ENCODE measurements around the gene TM7SF2. TPM values are rescaled to one million over a fixed set of nuclear protein-coding genes. Genes with fewer than 3 reads are reported as not detected.

TM7SF2 gene
- 10 to 100 TPM; 20.0 to 20.4 TPM for total RNA-seq
- polyA plus RNA-seq (2013, experiment 1 of 2): 7.6 TPM
- polyA plus RNA-seq (2013, experiment 2 of 2): 9.5 TPM
- 2.8 to 22.9 (median 11.9) reads per million in 172 experiments for total RNA-seq

- H3K27me3 ChIP-seq (ENCODE audit: control insufficient read depth in 1 of 2, insufficient read depth in 2 of 2, low read length in 2 of 2): no peaks in the 10 kb centered on the region
- H3K4me3 ChIP-seq (ENCODE audit: low read length): peak within 1 kb of the TSS; percentile 81
- ChIA-PET POLR2A (interaction anchor here (0.6 to 6.5 kb wide), 17 partner anchors 9 to 460 kb away, joined by 3 to 91 read pairs (median 5); partner anchors contain the start of genes CDC42EP2, CDCA5, FAM89B and FAU), CTCF (interaction anchor here (1.3 to 4.1 kb wide), 7 partner anchors 10 to 98 kb away, joined by 3 to 58 read pairs (median 6); partner anchors contain the start of genes ARL2, CAPN1, FAU and MRPL49)
- no peak for TF ChIP-seq CTCF (IDR thresholded peaks at IDR 0.05)
- peaks cover 64% of the 10 kb centered on the region for H3K4me1 ChIP-seq (ENCODE audit: insufficient read depth, low read length)
- H3K27ac Mint-ChIP-seq: peak within 1 kb of the TSS; percentile 92
- DNase-seq: peak; percentile 88 to 98 (median 94)
- peak within 1 kb of the TSS; percentile 95 for H3K4me3 Mint-ChIP-seq
- H3K27ac ChIP-seq (ENCODE audit: low read depth in 1 of 2, low read length in 2 of 2): peak within 1 kb of the TSS; percentile 62 to 68
- H3K9me3 Mint-ChIP-seq: no peaks in the 10 kb centered on the region
- peaks cover 36% of the 10 kb centered on the region for H3K4me1 Mint-ChIP-seq (ENCODE audit: low read depth)
- ATAC-seq (ENCODE audit: poor library complexity): peak; percentile 75
- intact Hi-C loops (cut with DNase I, micrococcal nuclease): loop anchor here (2.0 to 10.0 kb wide), 3 partner anchors 69 to 413 kb away; partner anchors contain the start of genes CAPN1 (in 1 of the 2), MAP4K2 (in 1 of the 2) and SCYL1 (in 1 of the 2)
- peaks cover 30% of the 10 kb centered on the region for H3K36me3 Mint-ChIP-seq (ENCODE audit: low read depth)
- no peaks in the 10 kb centered on the region for H3K27me3 Mint-ChIP-seq
- peaks cover 32% of the 10 kb centered on the region for H3K36me3 ChIP-seq (ENCODE audit: insufficient read depth, low read length)
- H3K9me3 ChIP-seq (ENCODE audit: control insufficient read depth in 1 of 2, insufficient read depth in 1 of 2, low read length in 2 of 2): no peaks in the 10 kb centered on the region
These were observed at the start of gene TM7SF2 for GRCh38 chr11:65111744-65112545. Gene TM7SF2 (plus strand): TSS chr11:65111872. CDS start chr11:65112016, 144 bp downstream.

- no peak for DNase-seq
- intact Hi-C loops (cut with DNase I, micrococcal nuclease): no loop called here
- Mint-ChIP-seq H3K4me3 (no peak overlapping the region), H3K27me3 (no peaks in the 10 kb centered on the region), H3K27ac (no peak overlapping the region), H3K36me3 (ENCODE audit: low read depth) (no peaks in the 10 kb centered on the region), H3K9me3 (no peaks in the 10 kb centered on the region), H3K4me1 (ENCODE audit: low read depth) (no peaks in the 10 kb centered on the region)
- Histone ChIP-seq H3K27me3 (ENCODE audit: control insufficient read depth in 1 of 2, insufficient read depth in 2 of 2, low read length in 2 of 2) (no peaks in the 10 kb centered on the region), H3K4me1 (ENCODE audit: insufficient read depth, low read length) (peaks cover 6% of the 10 kb centered on the region), H3K9me3 (ENCODE audit: control insufficient read depth in 1 of 2, insufficient read depth in 1 of 2, low read length in 2 of 2) (no peaks in the 10 kb centered on the region), H3K36me3 (ENCODE audit: insufficient read depth, low read length) (no peaks in the 10 kb centered on the region), H3K27ac (ENCODE audit: low read depth in 1 of 2, low read length in 2 of 2) (no peak overlapping the region), H3K4me3 (ENCODE audit: low read length) (no peak overlapping the region)
- TF ChIP-seq CTCF (IDR thresholded peaks at IDR 0.05): no peak
- CTCF ChIA-PET: interaction anchor here (0.7 kb wide), 1 partner anchor 11 kb away, joined by 3 read pairs; no protein-coding TSS in a partner anchor
- POLR2A ChIA-PET: no interaction called here
- no peak for ATAC-seq (ENCODE audit: poor library complexity)
These were observed 48.1 kb upstream of the TM7SF2 start for GRCh38 chr11:65063532-65063931.

GRCh38 chr11:65064847-65065240 is 46.8 kb upstream of the TM7SF2 start:
- ChIA-PET POLR2A (no interaction called here), CTCF (no interaction called here)
- no peak for TF ChIP-seq CTCF (IDR thresholded peaks at IDR 0.05)
- intact Hi-C loops (cut with DNase I, micrococcal nuclease): no loop called here
- Histone ChIP-seq H3K4me1 (ENCODE audit: insufficient read depth, low read length) (peaks cover 5% of the 10 kb centered on the region), H3K4me3 (ENCODE audit: low read length) (no peak overlapping the region), H3K27ac (ENCODE audit: low read depth in 1 of 2, low read length in 2 of 2) (no peak overlapping the region), H3K27me3 (ENCODE audit: control insufficient read depth in 1 of 2, insufficient read depth in 2 of 2, low read length in 2 of 2) (no peaks in the 10 kb centered on the region), H3K36me3 (ENCODE audit: insufficient read depth, low read length) (no peaks in the 10 kb centered on the region), H3K9me3 (ENCODE audit: control insufficient read depth in 1 of 2, insufficient read depth in 1 of 2, low read length in 2 of 2) (no peaks in the 10 kb centered on the region)
- DNase-seq: no peak
- no peak overlapping the region for H3K27ac Mint-ChIP-seq
- H3K27me3 Mint-ChIP-seq: no peaks in the 10 kb centered on the region
- no peaks in the 10 kb centered on the region for H3K4me1 Mint-ChIP-seq (ENCODE audit: low read depth)
- ATAC-seq (ENCODE audit: poor library complexity): no peak
- no peaks in the 10 kb centered on the region for H3K36me3 Mint-ChIP-seq (ENCODE audit: low read depth)
- no peaks in the 10 kb centered on the region for H3K9me3 Mint-ChIP-seq
- no peak overlapping the region for H3K4me3 Mint-ChIP-seq
